Measurements from ENCODE around the gene TULP4.

Gene TULP4

DNA sequence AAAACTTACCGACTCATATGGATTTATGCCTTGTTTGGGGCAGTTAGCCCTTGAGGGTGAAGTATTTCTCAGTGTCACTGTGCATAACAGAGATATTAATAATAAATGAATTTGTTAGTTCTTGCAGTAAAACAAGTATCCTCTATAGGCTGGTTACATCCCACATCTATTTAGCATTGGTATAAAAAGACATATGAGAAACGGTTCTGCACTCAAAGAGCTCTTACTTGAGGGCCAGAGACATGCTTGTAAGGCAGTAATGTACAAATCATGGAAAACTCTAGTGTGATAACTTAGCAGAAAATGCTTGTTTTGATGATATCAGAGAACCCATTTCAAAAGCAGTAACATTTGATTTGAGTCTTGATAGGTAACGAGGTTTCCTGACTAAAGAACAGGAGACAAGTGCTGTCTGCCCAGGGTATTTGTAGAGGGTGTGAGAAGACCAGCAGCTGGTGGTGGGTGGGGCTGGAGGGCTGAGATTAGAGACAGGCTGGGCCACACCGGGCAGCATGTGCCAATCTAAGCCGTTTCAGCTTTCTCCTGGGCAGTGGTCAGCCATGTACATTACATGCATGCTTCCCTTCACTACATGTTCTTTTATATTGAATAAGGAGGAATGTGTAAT, 46.3 kb downstream of the TULP4 start:
- no peak for TF ChIP-seq ZFX (IDR thresholded peaks at IDR 0.05; ENCODE audit: borderline replicate concordance)
- TF ChIP-seq, protein P1, sequence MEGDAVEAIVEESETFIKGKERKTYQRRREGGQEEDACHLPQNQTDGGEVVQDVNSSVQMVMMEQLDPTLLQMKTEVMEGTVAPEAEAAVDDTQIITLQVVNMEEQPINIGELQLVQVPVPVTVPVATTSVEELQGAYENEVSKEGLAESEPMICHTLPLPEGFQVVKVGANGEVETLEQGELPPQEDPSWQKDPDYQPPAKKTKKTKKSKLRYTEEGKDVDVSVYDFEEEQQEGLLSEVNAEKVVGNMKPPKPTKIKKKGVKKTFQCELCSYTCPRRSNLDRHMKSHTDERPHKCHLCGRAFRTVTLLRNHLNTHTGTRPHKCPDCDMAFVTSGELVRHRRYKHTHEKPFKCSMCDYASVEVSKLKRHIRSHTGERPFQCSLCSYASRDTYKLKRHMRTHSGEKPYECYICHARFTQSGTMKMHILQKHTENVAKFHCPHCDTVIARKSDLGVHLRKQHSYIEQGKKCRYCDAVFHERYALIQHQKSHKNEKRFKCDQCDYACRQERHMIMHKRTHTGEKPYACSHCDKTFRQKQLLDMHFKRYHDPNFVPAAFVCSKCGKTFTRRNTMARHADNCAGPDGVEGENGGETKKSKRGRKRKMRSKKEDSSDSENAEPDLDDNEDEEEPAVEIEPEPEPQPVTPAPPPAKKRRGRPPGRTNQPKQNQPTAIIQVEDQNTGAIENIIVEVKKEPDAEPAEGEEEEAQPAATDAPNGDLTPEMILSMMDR (IDR thresholded peaks at IDR 0.05), result no peak
- no peak overlapping the region for H3K27ac ChIP-seq

DNA sequence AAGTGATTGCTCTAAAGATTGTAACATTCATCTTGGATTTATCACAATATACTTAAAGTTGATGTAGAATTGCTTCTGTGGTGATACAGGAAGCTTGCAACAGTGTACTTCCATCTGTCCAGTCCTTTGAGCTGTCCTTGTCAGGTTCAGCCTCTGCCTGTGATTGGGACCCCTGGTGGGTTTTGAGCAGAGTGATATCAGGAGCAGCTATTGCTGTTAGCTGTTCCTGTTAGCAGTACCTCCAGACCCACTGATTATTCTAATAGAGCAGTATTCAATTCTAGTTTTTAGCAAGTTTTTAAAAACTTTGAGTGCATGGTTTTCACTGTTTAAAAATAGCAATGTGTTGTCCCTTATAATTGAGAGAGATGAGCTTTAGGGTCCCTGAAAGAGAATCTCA, 48.8 kb downstream of the TULP4 start:
- TF ChIP-seq, protein P1 (IDR thresholded peaks at IDR 0.05), result no peak
- no peak for TF ChIP-seq ZFX (IDR thresholded peaks at IDR 0.05; ENCODE audit: borderline replicate concordance)
- H3K27ac ChIP-seq, result no peak overlapping the region

DNA sequence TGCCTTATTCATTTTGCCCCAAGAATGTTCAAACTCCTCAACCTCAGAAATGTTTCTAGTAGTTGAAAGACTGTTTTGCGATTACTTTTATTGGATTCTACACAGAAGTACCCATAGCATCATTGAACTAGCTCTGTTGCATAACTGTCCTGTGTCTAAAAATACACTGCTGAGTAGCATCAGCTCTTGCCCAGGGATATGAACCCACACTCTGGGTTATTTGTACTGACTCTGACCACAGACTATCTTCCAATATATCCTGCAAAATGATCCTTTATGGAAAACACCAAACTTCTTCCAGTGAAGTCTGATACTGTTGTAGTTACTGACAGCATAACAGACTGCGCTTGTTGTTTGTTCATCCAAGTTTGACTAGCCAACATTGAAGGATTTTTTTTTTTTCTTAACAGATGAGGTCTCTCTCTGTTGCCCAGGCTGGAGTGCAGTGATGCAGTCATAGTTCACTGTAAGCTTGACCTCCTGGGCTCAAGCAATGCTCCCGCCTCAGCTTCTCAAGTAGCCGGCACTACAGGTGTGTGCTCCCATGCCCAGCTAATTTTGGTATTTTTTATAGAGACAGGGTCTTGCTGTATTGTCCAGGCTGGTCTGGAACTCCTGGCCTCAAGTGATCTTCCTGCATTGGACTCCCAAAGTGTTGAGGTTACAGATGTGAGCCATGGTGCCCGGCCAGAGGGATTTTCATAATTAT, 49.9 kb downstream of the TULP4 start:
- TF ChIP-seq, protein P1 (IDR thresholded peaks at IDR 0.05), result no peak
- TF ChIP-seq ZFX (IDR thresholded peaks at IDR 0.05; ENCODE audit: borderline replicate concordance), result no peak
- no peak overlapping the region for H3K27ac ChIP-seq

DNA sequence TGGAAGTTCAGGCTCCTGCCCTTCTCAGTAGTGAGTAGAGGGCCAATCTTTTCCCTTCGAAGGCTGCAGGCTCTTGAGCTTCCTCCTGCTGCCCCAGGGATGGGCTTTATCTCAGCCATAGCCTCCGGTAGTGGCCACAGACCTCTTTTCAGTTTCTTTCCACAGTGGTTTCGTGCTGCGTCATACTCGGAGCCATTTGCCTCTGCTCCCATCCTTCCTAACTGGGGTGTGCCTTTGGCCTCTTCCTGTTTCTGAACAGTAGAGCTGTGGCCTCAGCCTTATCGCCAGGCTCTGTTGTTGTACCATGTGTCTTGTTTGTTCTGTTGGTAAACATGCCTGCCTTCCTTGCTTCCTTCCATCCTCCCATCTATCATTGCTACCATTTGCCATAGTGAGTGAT, 54.1 kb downstream of the TULP4 start:
- H3K27ac ChIP-seq, result no peak overlapping the region

DNA sequence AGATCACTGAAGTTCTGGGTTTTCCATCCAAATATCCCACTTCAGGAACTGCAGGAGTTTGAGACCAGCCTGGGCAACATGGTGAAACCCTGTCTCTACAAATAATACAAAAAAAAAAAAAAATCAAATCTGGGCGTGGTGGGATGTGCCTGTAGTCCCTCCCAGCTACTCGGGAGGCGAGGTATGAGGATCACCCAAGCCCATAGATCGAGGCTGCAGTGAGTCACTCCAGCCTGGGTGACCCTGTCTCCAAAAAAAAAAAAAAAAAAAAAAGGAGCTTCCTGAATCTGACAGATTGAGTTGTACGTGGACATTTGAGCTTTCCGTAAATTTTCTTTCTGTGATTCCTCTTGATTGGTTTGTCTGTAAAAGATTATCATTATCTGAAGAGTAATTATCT, 55.6 kb downstream of the TULP4 start:
- TF ChIP-seq, protein P1 (IDR thresholded peaks at IDR 0.05), result no peak
- no peak for TF ChIP-seq ZFX (IDR thresholded peaks at IDR 0.05; ENCODE audit: borderline replicate concordance)
- no peak overlapping the region for H3K27ac ChIP-seq

More for the DNA sequence above, 54.1 kb downstream of the TULP4 start:
- TF ChIP-seq ZFX (IDR thresholded peaks at IDR 0.05; ENCODE audit: borderline replicate concordance), result no peak
- TF ChIP-seq, protein P1 (IDR thresholded peaks at IDR 0.05), result no peak

DNA sequence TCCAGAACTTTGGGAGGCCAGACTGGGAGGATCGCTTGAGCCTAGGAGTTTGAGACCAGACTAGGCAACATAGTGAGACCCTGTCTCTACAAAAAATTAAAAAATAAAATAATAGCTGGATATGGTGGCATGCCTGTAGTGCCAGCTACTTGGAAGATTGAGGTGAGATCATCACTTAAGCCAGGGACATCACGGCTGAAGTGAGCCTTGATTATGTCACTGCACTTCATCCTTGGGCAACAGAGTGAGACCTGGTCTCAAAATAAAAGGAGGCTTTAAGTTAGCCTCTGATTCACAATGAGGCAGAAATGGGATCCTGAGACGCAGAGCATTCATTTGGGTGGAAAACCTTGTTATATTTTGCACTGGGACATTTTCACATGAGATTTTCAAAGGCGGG, 57.0 kb downstream of the TULP4 start:
- TF ChIP-seq ZFX (IDR thresholded peaks at IDR 0.05; ENCODE audit: borderline replicate concordance), result no peak
- TF ChIP-seq, protein P1 (IDR thresholded peaks at IDR 0.05), result no peak
- no peak overlapping the region for H3K27ac ChIP-seq

DNA sequence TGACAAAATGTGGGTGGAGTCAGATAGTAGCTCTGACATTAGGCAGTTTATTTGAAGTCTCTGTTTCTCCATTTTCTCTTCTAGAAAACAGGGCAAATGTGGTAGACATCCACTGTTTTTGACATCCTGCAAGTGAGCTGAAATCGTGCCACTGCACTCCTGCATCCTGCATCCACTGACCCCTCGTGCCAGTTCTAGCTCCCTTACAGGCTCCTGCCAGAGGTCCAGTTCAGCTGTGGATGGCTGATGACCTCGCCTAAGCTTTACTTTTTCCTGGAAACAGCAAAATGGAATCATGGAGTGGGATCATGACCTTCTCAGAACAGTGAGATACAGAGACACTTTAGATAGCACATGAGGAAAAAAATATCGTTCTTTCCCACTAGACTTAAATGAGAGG, 58.5 kb downstream of the TULP4 start:
- TF ChIP-seq ZFX (IDR thresholded peaks at IDR 0.05; ENCODE audit: borderline replicate concordance), result no peak
- TF ChIP-seq, protein P1 (IDR thresholded peaks at IDR 0.05), result no peak
- no peak overlapping the region for H3K27ac ChIP-seq
